Activated naive CD4-positive, alpha-beta T cell treated with anti-CD3 and anti-CD28 coated beads, Interleukin-2, amount 50 U/mL, for 24 hours (primary cell): Measurements from ENCODE around the gene CDX1.

ENCODE experiments used
- H3K27ac Mint-ChIP-seq: one replicate; pipeline ENCODE4 v1.8.0; 2021; ENCODE audit warnings: mild to moderate bottlenecking, mixed read lengths
- H3K27me3 Mint-ChIP-seq: one replicate; pipeline ENCODE4 v1.8.0; 2021; ENCODE audit warnings: mixed read lengths
- H3K36me3 Mint-ChIP-seq: one replicate; pipeline ENCODE4 v1.8.0; 2021; ENCODE audit warnings: mixed read lengths
- H3K4me1 Mint-ChIP-seq: one replicate; pipeline ENCODE4 v1.8.0; 2021; ENCODE audit warnings: mixed read lengths
- H3K4me3 Mint-ChIP-seq: one replicate; pipeline ENCODE4 v1.8.0; 2021; ENCODE audit warnings: mild to moderate bottlenecking, mixed read lengths
- H3K9me3 Mint-ChIP-seq: one replicate; pipeline ENCODE4 v1.8.0; 2021; ENCODE audit warnings: mixed read lengths

CDX1 gene

GRCh38 chr5:150211156-150212030 lies 44.8 kb downstream of the CDX1 start:
- no peaks in the 10 kb centered on the region for H3K9me3 Mint-ChIP-seq
- peaks cover 8% of the 10 kb centered on the region for H3K27me3 Mint-ChIP-seq
- no peak overlapping the region for H3K4me3 Mint-ChIP-seq
- no peak overlapping the region for H3K27ac Mint-ChIP-seq
- no peaks in the 10 kb centered on the region for H3K36me3 Mint-ChIP-seq
- H3K4me1 Mint-ChIP-seq = peaks cover 18% of the 10 kb centered on the region

- Mint-ChIP-seq H3K27me3 (peaks cover 1% of the 10 kb centered on the region), H3K27ac (no peak overlapping the region), H3K36me3 (no peaks in the 10 kb centered on the region), H3K4me3 (no peak overlapping the region), H3K4me1 (peaks cover 13% of the 10 kb centered on the region), H3K9me3 (no peaks in the 10 kb centered on the region)
Observed at GRCh38 chr5:150213530-150213929, 47.0 kb downstream of the CDX1 start.

GRCh38 chr5:150214289-150214688 lies 47.7 kb downstream of the CDX1 start:
- H3K4me3 Mint-ChIP-seq = no peak overlapping the region
- H3K27ac Mint-ChIP-seq = no peak overlapping the region
- no peaks in the 10 kb centered on the region for H3K27me3 Mint-ChIP-seq
- H3K36me3 Mint-ChIP-seq = no peaks in the 10 kb centered on the region
- H3K9me3 Mint-ChIP-seq = no peaks in the 10 kb centered on the region
- peaks cover 5% of the 10 kb centered on the region for H3K4me1 Mint-ChIP-seq

GRCh38 chr5:150215979-150216944 lies 49.7 kb downstream of the CDX1 start:
- Mint-ChIP-seq H3K27me3 (no peaks in the 10 kb centered on the region), H3K9me3 (no peaks in the 10 kb centered on the region), H3K27ac (peak overlapping the region; percentile 79), H3K36me3 (no peaks in the 10 kb centered on the region), H3K4me3 (no peak overlapping the region), H3K4me1 (peaks cover 3% of the 10 kb centered on the region)

GRCh38 chr5:150217038-150217437 lies 50.5 kb downstream of the CDX1 start:
- H3K27me3 Mint-ChIP-seq = no peaks in the 10 kb centered on the region
- no peaks in the 10 kb centered on the region for H3K9me3 Mint-ChIP-seq
- H3K36me3 Mint-ChIP-seq = no peaks in the 10 kb centered on the region
- H3K4me1 Mint-ChIP-seq = peaks cover 3% of the 10 kb centered on the region
- H3K4me3 Mint-ChIP-seq = no peak overlapping the region
- peak overlapping the region; percentile 79 for H3K27ac Mint-ChIP-seq

GRCh38 chr5:150217873-150218692 lies 51.5 kb downstream of the CDX1 start:
- Mint-ChIP-seq H3K4me3 (no peak overlapping the region), H3K4me1 (peaks cover 3% of the 10 kb centered on the region), H3K27ac (no peak overlapping the region), H3K36me3 (no peaks in the 10 kb centered on the region), H3K9me3 (no peaks in the 10 kb centered on the region), H3K27me3 (no peaks in the 10 kb centered on the region)

- Mint-ChIP-seq H3K9me3 (no peaks in the 10 kb centered on the region), H3K4me3 (no peak overlapping the region), H3K4me1 (peaks cover 3% of the 10 kb centered on the region), H3K27ac (no peak overlapping the region), H3K36me3 (no peaks in the 10 kb centered on the region), H3K27me3 (no peaks in the 10 kb centered on the region)
Observed at GRCh38 chr5:150218693-150219035, 52.1 kb downstream of the CDX1 start.

- Mint-ChIP-seq H3K9me3 (no peaks in the 10 kb centered on the region), H3K27ac (no peak overlapping the region), H3K36me3 (no peaks in the 10 kb centered on the region), H3K27me3 (no peaks in the 10 kb centered on the region), H3K4me1 (peaks cover 3% of the 10 kb centered on the region), H3K4me3 (no peak overlapping the region)
Observed at GRCh38 chr5:150219142-150219541, 52.6 kb downstream of the CDX1 start.

GRCh38 chr5:150219861-150220260 lies 53.3 kb downstream of the CDX1 start:
- Mint-ChIP-seq H3K27me3 (no peaks in the 10 kb centered on the region), H3K4me3 (no peak overlapping the region), H3K4me1 (peaks cover 3% of the 10 kb centered on the region), H3K36me3 (no peaks in the 10 kb centered on the region), H3K27ac (no peak overlapping the region), H3K9me3 (no peaks in the 10 kb centered on the region)

- no peaks in the 10 kb centered on the region for H3K36me3 Mint-ChIP-seq
- peaks cover 3% of the 10 kb centered on the region for H3K4me1 Mint-ChIP-seq
- H3K4me3 Mint-ChIP-seq = no peak overlapping the region
- H3K9me3 Mint-ChIP-seq = no peaks in the 10 kb centered on the region
- H3K27ac Mint-ChIP-seq = no peak overlapping the region
- H3K27me3 Mint-ChIP-seq = no peaks in the 10 kb centered on the region
Observed at GRCh38 chr5:150221471-150221870, 54.9 kb downstream of the CDX1 start.

- H3K4me1 Mint-ChIP-seq = peaks cover 2% of the 10 kb centered on the region
- no peak overlapping the region for H3K4me3 Mint-ChIP-seq
- no peak overlapping the region for H3K27ac Mint-ChIP-seq
- H3K36me3 Mint-ChIP-seq = no peaks in the 10 kb centered on the region
- no peaks in the 10 kb centered on the region for H3K27me3 Mint-ChIP-seq
- no peaks in the 10 kb centered on the region for H3K9me3 Mint-ChIP-seq
Observed at GRCh38 chr5:150222906-150223305, 56.3 kb downstream of the CDX1 start.

- Mint-ChIP-seq H3K4me1 (no peaks in the 10 kb centered on the region), H3K4me3 (no peak overlapping the region), H3K9me3 (no peaks in the 10 kb centered on the region), H3K27ac (no peak overlapping the region), H3K27me3 (no peaks in the 10 kb centered on the region), H3K36me3 (no peaks in the 10 kb centered on the region)
Observed at GRCh38 chr5:150223474-150223873, 56.9 kb downstream of the CDX1 start.

- no peaks in the 10 kb centered on the region for H3K27me3 Mint-ChIP-seq
- no peaks in the 10 kb centered on the region for H3K9me3 Mint-ChIP-seq
- H3K4me1 Mint-ChIP-seq = no peaks in the 10 kb centered on the region
- H3K27ac Mint-ChIP-seq = no peak overlapping the region
- H3K36me3 Mint-ChIP-seq = no peaks in the 10 kb centered on the region
- no peak overlapping the region for H3K4me3 Mint-ChIP-seq
Observed at GRCh38 chr5:150224483-150225027, 58.0 kb downstream of the CDX1 start.

GRCh38 chr5:150227036-150227435 lies 60.5 kb downstream of the CDX1 start:
- Mint-ChIP-seq H3K27me3 (no peaks in the 10 kb centered on the region), H3K9me3 (no peaks in the 10 kb centered on the region), H3K27ac (no peak overlapping the region), H3K36me3 (no peaks in the 10 kb centered on the region), H3K4me1 (no peaks in the 10 kb centered on the region), H3K4me3 (no peak overlapping the region)

- Mint-ChIP-seq H3K27ac (no peak overlapping the region), H3K9me3 (no peaks in the 10 kb centered on the region), H3K4me1 (no peaks in the 10 kb centered on the region), H3K27me3 (no peaks in the 10 kb centered on the region), H3K4me3 (no peak overlapping the region), H3K36me3 (no peaks in the 10 kb centered on the region)
Observed at GRCh38 chr5:150227606-150228273, 61.2 kb downstream of the CDX1 start.
